Stimulated activated CD8-positive, alpha-beta memory T cell treated with anti-CD3 and anti-CD28 coated beads, Interleukin-12 subunit alpha, Interleukin-12 subunit beta, amount 100 ng/mL, for 4 hours (primary cell): ENCODE measurements around the gene KRT82.

ENCODE experiments used
- DNase-seq: peaks from one replicate; pipeline ENCODE4 v3.0.0-alpha.2; 2020; ENCODE audit warnings: low read depth

KRT82 gene

DNA sequence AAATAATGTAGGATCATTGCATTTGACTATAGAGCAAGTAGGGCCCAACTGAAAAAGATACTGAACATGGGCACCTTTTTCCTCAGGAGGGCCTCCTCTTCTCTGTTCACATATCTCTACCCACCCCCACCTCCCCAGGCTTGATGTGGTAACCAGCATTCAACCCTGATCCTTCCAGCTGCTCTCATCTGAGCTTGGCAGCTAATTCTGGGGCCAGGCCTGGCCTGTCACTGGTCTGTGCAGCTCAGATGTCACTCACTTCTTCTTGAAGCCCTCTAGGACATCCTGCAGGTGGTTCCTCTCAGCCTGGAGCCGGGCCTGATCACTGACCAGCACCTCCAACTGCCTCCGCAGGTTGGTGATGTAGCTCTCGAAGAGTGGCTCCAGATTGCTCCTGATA, 22.8 kb downstream of the KRT82 start:
- no peak for DNase-seq

- no peak for DNase-seq
Measured at GRCh38 chr12:52382854-52383253, 23.3 kb downstream of the KRT82 start.

GRCh38 chr12:52381206-52381605, 24.9 kb downstream of the KRT82 start:
- no peak for DNase-seq

GRCh38 chr12:52380271-52380694, 25.9 kb downstream of the KRT82 start:
- DNase-seq: no peak

DNA sequence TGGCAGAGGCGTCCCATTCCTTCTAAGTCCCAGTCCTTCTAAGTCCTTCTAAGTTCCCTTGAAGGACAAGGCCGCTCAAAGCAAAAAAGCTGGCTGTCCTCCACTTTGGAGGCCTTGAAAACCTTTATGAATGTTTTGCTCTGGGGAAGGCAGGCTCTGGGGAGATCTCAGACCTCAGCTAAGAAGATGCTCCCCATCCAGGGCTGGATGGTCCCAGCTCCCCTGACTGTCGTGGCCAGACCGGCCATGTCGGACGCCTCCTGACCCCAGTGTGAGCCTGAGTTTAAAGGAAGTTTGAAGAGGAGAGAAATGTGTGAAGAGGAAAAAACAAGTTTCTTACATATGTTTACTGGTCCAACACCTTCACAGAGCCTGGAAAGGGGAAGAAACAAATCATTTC, 26.6 kb downstream of the KRT82 start:
- no peak for DNase-seq

DNA sequence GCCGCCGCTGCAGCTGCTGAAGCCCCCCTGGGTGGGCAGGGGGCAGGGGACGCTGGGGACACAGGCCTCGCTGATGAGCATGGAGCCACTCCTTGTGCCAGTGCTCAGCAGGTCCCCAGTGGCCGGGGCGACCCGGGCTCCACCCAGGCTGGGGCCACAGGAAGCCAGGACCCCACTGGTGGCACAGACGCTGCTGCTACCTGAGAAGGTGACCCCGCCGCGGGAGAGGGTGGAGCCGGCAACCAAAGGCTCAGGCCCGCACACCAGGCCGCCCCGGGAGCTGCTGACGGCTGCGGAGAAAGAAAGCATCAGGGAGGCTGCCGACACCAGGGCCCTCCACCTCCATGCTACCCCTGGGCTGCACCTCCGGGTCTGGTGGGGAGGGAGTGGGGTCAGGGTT, 28.0 kb downstream of the KRT82 start:
- no peak for DNase-seq

- DNase-seq: no peak
Measured at GRCh38 chr12:52377266-52377665, 28.9 kb downstream of the KRT82 start.

GRCh38 chr12:52372216-52373154, 33.6 kb downstream of the KRT82 start:
- no peak for DNase-seq

DNA sequence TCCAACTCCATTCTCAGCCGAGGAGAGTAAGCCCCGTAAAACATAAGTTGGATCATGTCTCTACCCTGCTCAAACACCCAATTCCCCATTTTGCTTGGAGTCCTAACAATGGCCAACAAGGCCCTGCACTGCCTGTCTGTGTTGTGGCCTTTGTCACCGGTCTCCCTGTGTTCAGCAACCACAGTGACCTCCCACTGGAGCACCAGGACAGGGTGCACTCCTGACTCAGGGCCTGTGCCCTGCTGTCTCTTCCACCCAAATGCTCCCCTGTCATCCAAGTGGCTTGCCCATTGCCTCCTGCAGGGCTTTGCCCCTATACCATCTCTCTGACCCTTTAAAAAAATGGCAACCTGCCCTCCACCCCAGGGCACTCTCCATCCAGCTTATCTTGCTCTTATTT, 34.4 kb downstream of the KRT82 start:
- DNase-seq: no peak

- no peak for DNase-seq
Measured at GRCh38 chr12:52370926-52371608, 35.1 kb downstream of the KRT82 start.

- no peak for DNase-seq
Measured at GRCh38 chr12:52369809-52370208, 36.3 kb downstream of the KRT82 start.

DNA sequence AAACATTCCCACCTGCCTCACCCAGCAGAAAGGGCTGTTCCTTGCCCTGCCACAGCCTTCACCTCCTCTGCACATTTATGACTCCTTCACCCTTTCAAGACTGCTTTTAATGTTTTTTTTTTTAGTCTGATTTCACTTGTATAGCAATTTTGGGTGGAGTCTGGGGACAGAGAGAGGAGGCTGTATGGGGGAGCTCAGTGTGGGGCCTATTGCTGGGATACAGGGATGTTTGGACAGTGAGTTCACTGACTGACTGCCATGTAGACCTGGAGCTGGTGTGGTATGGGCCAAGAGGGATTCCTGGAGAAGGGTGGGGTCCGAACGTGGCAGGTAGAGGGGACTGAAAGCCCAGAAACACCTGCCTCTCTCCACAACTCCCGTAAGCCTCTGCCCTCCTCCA, 36.9 kb downstream of the KRT82 start:
- no peak for DNase-seq

DNA sequence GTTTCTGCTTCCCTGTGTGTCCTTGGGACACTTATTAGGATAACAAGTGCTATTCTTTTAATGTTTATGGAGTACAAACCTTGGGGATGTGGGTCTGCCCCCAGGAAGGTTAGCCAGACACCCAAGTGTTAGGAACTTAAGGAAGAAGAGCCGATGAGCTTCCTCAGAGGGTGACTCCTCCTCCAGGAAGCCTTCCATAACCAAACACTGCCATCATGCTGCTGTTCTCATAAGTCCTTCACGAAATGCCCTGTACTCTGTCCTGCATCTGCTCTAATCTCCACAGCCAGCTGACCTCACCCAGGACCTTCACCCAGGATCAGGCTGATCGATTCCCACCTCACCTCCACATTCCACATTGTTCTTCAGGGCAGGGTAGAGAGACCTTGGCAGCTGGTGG, 37.6 kb downstream of the KRT82 start:
- no peak for DNase-seq

GRCh38 chr12:52367876-52368275, 38.3 kb downstream of the KRT82 start:
- DNase-seq: no peak

DNA sequence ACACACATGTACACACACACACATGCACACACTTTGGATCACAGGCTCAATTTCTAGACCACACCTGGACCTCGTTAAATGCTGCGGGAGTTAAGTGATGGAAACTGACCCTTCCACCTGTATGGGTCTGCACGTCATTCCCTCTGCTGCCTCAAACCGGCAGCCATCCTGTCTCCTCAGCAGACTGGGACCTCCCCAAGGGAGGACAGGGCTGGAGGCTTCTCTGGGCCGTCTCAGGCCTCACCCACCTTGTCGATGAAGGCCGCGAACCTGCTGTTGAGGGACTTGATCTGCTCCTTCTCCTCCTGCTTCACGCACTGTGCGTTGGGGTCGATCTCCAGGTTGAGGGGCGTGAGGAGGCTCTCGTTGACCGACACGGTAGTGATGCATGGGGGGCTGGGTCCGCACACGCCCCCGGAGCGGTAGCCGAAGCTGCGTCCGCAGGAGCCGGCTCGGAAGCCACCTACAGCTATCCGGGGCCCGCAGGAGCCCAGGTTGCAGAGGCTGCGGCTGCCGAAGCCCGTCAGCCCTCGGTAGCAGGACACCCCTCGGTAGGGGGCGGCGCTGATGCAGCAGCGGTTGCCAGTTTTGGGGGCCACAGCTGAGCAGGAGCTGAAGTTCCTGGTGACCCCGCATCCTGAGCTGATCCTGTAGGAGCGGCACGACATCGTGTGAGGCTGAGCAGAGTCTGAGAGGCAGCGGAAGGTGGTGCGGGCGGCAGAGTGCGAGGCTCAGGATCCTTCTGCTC, 39.2 kb downstream of the KRT82 start, which contains the start of gene KRT85:
Gene KRT85 (minus strand): TSS at position 744 of the 748 bp plus-strand sequence. CDS start 76 bp downstream, at position 668.
- DNase-seq: no peak

GRCh38 chr12:52364901-52365489, 41.1 kb downstream of the KRT82 start:
- DNase-seq: no peak

GRCh38 chr12:52364061-52364460, 42.1 kb downstream of the KRT82 start:
- DNase-seq: no peak

DNA sequence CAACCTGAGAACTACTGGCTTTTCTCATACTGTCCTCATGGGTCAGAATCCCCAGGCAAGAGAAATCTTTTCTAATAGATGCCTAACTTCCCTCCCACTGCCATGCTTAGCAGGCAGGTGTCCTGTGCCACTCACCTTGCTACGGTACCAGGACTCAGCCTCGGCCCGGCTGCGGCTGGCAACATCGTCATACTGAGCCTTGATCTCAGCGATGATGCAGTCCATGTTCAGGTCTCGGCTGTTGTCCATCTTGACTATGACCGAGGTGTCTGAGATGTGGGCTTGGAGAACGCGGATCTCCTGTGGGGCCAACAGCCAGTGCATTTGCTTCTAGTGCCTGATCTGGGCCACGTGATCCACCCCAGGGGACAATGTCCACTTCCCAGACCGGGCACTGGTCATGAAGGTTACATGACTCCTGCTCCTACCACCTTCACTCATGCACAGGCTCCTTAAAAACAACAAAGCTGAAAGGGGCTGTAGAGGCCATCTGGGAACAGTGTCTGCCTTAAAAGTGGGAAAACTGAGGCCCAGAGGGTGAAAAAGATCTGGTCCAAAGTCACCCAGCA, 42.9 kb downstream of the KRT82 start:
- DNase-seq: no peak

- no peak for DNase-seq
Measured at GRCh38 chr12:52362118-52362726, 43.9 kb downstream of the KRT82 start.

DNA sequence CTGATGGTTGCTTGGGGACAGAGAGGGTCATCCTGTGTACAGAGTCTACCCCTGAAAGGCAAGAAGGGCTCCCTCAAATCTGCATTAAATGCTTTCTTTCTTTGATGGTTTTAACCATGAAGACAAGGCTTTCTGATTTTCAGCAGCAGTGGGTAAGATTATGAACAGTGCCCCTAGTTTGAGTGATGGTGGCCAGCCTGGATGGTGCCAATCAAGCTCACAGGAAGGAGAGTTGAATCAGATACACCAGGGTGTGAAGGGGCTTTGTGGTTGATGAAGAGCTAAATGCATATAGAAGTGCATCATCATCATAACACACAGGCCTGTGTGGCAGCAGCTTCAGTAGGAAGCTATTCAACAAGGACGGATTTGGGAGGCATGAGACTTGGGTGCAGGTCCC, 44.6 kb downstream of the KRT82 start:
- no peak for DNase-seq

DNA sequence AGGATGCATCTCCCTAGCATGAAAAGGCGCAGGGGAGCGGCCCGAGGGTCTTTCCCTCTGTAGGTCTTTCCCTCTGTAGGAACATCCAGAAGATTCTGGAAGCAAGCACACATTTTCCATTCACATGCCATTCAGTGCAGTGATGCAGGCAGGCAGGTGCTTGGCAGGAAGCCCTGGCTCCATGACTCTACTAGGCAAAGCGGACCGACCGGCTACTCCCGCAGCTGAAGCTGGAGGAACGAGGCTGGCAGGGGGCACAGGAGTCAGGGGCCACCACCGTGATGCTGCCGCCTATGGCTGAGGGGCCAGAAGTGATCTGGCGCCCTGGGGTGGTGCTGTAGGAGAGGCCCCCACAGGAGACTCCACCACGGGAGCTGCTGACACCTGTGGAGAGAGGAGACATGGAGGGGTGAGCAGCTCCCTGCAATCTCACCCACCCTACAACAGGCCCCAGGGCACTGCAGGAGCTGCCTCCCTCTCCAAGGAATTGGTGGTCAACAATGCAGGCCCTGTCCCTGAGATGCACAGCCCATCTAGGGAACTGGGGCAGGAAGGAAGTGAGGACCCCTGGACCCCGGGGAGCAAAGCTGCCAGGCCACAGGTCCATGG, 45.4 kb downstream of the KRT82 start:
- DNase-seq: no peak
